Ishikawa (cell line): ENCODE data around the gene INPPL1.

Experiments
- CEBPB ChIP-seq: IDR thresholded peaks from 2 replicates; pipeline ENCODE4 v1.6.1; 2012
- CREB1 ChIP-seq: IDR thresholded peaks from 2 replicates; pipeline ENCODE4 v1.6.1; 2012; ENCODE audit warnings: low read depth
- EGR1 ChIP-seq: IDR thresholded peaks from 2 replicates; pipeline ENCODE4 v1.6.1; 2012
- EP300 ChIP-seq: IDR thresholded peaks from 2 replicates; pipeline ENCODE4 v1.6.1; 2012; ENCODE audit warnings: borderline replicate concordance
- FOXM1 ChIP-seq: IDR thresholded peaks from 2 replicates; pipeline ENCODE4 v1.6.1; 2012; ENCODE audit warnings: low read depth, borderline replicate concordance
- NFIC ChIP-seq: IDR thresholded peaks from 2 replicates; pipeline ENCODE4 v1.6.1; 2012
- RAD21 ChIP-seq: IDR thresholded peaks from 2 replicates; pipeline ENCODE4 v1.6.1; 2012; ENCODE audit warnings: low read depth
- TAF1 ChIP-seq: IDR thresholded peaks from 2 replicates; pipeline ENCODE4 v1.6.1; 2012; ENCODE audit warnings: low read depth, mild to moderate bottlenecking
- TCF12 ChIP-seq: IDR thresholded peaks from 2 replicates; pipeline ENCODE4 v1.6.1; 2012; ENCODE audit warnings: low read depth
- TEAD4 ChIP-seq: IDR thresholded peaks from 2 replicates; pipeline ENCODE4 v1.6.1; 2012
- YY1 ChIP-seq: IDR thresholded peaks from 2 replicates; pipeline ENCODE4 v1.6.1; 2012; ENCODE audit warnings: low read depth
- ZBTB7A ChIP-seq: IDR thresholded peaks from 2 replicates; pipeline ENCODE4 v1.6.1; 2012; ENCODE audit warnings: low read depth
- TF ChIP-seq, protein P1 (sequence below): IDR thresholded peaks from 2 replicates; pipeline ENCODE4 v1.6.1; 2012
- TF ChIP-seq, protein P2 (sequence below): IDR thresholded peaks from 2 replicates; pipeline ENCODE4 v1.6.1; 2012
- TF ChIP-seq, protein P3 (sequence below): IDR thresholded peaks from 2 replicates; pipeline ENCODE4 v1.6.1; 2012; ENCODE audit warnings: low read depth, mild to moderate bottlenecking

INPPL1 gene

DNA sequence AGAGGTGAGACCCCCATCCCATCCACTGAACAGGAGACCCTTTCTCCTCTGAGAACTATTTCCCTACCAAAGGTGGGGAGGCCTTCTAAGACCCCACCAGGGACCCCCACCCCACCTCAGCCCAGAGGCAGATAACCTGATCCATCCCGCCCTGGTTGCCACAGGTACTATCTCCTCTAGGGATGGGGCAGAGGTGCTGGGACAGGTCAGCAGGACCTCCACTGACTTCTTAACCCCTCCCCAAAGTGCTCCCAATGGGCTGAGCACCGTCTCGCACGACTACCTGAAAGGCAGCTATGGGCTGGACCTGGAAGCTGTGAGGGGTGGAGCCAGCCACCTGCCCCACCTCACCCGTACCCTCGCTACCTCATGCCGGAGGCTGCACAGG is 4.3 kb downstream of the INPPL1 start:
- TF ChIP-seq, protein P1, sequence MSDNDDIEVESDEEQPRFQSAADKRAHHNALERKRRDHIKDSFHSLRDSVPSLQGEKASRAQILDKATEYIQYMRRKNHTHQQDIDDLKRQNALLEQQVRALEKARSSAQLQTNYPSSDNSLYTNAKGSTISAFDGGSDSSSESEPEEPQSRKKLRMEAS = no peak
- TF ChIP-seq NFIC = no peak
- TF ChIP-seq, protein P2, sequence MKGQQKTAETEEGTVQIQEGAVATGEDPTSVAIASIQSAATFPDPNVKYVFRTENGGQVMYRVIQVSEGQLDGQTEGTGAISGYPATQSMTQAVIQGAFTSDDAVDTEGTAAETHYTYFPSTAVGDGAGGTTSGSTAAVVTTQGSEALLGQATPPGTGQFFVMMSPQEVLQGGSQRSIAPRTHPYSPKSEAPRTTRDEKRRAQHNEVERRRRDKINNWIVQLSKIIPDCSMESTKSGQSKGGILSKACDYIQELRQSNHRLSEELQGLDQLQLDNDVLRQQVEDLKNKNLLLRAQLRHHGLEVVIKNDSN = no peak
- no peak for TF ChIP-seq YY1

DNA sequence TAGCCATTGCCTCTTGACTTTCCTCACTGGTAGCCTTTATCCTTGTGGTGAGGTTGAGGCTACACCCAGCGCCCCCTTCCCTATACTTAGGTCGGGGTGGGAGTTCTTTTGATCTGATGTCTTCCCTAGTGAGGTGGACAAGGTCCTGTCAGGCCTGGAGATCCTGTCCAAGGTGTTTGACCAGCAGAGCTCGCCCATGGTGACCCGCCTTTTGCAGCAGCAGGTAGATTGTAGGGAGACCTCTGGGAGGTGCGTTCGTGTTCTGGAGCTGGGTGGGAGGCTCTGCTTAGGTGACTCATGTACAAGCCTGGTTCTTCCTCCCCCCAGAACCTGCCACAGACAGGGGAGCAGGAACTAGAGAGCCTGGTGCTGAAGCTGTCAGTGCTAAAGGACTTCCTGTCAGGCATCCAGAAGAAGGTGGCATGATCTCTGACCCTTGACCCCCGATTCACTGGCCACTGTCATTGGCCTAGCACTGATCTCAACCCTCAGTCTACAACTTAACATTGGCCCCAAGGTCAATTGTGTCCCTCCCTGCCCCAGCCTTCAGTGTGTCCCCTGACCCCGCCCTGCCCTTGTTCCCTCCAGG is 4.9 kb downstream of the INPPL1 start:
- TF ChIP-seq ZBTB7A (no peak), EP300 (no peak), EGR1 (no peak), RAD21 (no peak), TAF1 (no peak), CREB1 (no peak), TCF12 (no peak)
- TF ChIP-seq, protein P3, sequence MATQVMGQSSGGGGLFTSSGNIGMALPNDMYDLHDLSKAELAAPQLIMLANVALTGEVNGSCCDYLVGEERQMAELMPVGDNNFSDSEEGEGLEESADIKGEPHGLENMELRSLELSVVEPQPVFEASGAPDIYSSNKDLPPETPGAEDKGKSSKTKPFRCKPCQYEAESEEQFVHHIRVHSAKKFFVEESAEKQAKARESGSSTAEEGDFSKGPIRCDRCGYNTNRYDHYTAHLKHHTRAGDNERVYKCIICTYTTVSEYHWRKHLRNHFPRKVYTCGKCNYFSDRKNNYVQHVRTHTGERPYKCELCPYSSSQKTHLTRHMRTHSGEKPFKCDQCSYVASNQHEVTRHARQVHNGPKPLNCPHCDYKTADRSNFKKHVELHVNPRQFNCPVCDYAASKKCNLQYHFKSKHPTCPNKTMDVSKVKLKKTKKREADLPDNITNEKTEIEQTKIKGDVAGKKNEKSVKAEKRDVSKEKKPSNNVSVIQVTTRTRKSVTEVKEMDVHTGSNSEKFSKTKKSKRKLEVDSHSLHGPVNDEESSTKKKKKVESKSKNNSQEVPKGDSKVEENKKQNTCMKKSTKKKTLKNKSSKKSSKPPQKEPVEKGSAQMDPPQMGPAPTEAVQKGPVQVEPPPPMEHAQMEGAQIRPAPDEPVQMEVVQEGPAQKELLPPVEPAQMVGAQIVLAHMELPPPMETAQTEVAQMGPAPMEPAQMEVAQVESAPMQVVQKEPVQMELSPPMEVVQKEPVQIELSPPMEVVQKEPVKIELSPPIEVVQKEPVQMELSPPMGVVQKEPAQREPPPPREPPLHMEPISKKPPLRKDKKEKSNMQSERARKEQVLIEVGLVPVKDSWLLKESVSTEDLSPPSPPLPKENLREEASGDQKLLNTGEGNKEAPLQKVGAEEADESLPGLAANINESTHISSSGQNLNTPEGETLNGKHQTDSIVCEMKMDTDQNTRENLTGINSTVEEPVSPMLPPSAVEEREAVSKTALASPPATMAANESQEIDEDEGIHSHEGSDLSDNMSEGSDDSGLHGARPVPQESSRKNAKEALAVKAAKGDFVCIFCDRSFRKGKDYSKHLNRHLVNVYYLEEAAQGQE = no peak

DNA sequence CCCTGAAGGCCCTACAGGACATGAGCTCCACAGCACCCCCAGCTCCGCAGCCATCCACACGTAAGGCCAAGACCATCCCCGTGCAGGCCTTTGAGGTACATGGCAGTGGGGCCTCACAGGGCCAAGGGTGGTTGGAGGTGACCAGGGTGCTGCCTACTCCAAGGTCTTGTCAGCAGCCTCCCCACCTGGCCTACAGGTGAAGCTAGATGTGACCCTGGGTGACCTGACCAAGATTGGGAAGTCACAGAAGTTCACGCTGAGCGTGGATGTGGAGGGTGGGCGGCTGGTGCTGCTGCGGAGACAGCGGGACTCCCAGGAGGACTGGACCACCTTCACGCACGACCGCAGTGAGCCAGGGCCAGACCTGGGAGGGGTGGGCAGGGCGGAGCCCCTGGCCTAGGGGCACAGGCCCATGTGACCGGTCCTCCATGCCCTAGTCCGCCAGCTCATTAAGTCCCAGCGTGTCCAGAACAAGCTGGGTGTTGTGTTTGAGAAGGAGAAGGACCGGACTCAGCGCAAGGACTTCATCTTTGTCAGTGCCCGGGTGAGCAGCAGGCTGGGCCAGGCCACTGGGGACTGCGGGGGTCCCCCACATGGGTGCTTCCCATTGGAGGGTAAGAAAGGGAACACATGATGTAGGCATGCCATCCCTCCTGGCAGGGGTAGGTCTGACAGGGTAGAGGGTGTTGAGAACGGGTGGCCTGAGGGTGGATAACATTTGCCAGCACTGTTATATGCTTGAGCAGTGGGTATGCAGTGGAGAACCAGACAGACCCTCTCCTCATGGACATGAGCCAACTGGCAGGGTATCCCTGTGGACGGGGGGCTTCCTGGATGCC is 5.6 kb downstream of the INPPL1 start:
- TF ChIP-seq CEBPB (no peak), FOXM1 (no peak), RAD21 (no peak), CREB1 (no peak)
- TF ChIP-seq, protein P3 = no peak
- TF ChIP-seq, protein P2 = no peak

DNA sequence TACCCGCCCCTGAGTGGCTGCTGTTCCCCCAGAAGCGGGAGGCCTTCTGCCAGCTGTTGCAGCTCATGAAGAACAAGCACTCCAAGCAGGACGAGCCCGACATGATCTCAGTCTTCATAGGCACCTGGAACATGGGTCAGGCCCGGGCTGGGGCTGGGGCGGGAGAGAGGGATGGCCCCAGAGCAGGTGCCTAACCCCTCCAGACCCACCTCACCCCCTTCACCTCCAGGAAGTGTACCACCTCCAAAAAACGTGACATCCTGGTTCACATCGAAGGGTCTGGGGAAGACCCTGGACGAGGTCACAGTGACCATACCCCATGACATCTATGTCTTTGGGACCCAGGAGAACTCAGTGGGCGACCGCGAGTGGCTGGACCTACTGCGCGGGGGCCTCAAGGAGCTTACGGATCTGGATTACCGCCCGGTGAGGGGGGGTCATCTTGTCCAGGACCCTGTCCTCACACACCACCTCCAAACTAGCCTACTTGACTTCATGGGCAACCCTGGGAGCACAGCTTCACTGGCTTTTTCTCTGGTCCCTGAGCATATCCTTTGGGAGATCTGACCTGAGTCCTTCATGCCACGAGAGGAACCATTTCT is 6.3 kb downstream of the INPPL1 start:
- no peak for TF ChIP-seq TEAD4
- no peak for TF ChIP-seq CEBPB
- TF ChIP-seq RAD21 = no peak
- TF ChIP-seq FOXM1 = no peak
- no peak for TF ChIP-seq NFIC
- TF ChIP-seq, protein P2 = no peak
- no peak for TF ChIP-seq CREB1
- TF ChIP-seq YY1 = no peak
- TF ChIP-seq, protein P1 = no peak
- no peak for TF ChIP-seq EP300

DNA sequence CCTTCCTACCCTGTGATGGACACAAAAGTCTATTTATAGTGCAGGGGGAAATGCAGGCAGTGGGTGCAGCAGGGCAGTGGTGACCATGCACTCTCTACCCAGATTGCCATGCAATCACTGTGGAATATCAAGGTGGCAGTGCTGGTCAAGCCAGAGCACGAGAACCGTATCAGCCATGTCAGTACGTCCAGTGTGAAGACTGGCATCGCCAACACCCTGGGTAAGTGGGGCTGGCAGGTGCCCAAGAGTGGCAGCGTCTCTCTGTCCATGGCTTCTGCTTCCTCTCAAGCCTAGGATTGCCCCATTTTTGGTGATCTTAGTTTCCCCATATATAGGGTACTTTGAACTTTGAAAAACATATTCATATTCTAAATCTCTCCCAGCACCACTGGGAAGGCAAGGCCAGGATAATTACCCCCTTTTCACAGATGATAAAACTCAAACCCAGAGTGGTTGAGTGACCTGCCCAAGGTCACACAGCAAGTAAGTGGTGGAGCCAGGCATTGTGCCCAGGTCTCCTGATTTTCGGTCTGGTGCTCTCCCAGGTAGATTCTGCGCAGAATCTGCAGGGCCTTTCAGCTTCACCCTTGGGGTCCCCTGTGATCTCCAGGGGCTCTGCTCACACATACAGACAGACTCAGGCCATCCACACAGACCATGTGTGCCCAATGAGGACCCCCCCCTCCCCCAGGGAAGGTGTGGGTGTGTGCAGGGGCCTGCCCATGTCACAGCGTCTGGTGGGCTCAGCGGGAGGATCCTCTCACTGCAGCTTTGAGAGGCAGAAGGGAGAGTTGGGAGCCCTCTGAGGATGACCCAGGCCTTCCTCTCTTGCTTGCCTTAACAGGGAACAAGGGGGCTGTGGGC is 7.1 kb downstream of the INPPL1 start:
- no peak for TF ChIP-seq FOXM1
- TF ChIP-seq EGR1 = no peak
- TF ChIP-seq, protein P3 = no peak
- no peak for TF ChIP-seq ZBTB7A
- TF ChIP-seq, protein P2 = no peak
- TF ChIP-seq TAF1 = no peak
- TF ChIP-seq YY1 = no peak
- no peak for TF ChIP-seq CEBPB
- no peak for TF ChIP-seq CREB1
